GM12865 (cell line): ENCODE data around the gene SPPL3.

Experiments used
- DNase-seq: peaks from one replicate; pipeline ENCODE4 v3.0.0; 2010; ENCODE audit warnings: low read depth
- H3K4me3 ChIP-seq: 2 replicates; pipeline ENCODE4 v1.5.1; 2011; ENCODE audit warnings: mild to moderate bottlenecking, low read depth, low read length, control low read depth
- TF ChIP-seq, protein P1 (sequence below): IDR thresholded peaks from 2 replicates; pipeline ENCODE4 v1.5.1; 2011; ENCODE audit warnings: low read length, control low read depth, low read depth, inconsistent platforms; ENCODE audit not compliant: insufficient read depth; ENCODE audit errors: missing control alignments

Gene SPPL3

DNA sequence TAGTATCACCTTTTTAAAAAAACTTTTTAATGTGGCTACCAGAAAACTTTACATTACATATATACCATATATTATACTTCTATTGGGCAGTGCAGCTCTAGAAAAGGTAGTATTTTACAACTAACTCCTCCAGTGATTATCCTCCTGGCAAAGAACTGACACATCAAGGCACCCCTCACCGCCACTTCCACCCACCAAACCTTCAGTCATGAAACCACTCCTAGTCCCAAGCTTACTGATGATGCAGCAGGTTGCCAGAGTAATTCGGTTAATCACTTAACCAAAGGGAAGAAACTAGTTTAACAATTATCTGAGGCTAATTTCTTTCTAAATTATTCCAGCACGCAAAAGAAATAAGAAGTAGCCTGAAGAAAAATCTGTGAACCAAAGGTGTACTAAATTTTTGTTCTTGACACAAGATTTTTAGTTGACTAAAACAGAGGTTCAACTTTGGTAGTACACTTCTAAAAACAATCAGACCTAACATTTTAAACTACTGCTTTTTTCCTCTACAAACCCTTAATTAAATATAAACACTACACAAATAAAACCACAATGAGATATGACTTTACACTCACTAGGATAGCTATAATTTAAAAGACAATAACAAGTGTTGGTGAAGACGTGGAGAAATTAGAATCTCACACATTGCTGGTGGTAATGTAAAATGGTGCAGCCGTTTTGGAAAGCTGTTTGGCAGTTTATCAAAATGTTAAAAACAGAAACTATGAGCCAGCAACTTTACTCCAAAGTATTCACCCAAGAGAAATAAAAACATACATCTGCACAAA is 16.7 kb downstream of the SPPL3 start:
- DNase-seq: no peak
- no peak overlapping the region for H3K4me3 ChIP-seq
- TF ChIP-seq, protein P1, sequence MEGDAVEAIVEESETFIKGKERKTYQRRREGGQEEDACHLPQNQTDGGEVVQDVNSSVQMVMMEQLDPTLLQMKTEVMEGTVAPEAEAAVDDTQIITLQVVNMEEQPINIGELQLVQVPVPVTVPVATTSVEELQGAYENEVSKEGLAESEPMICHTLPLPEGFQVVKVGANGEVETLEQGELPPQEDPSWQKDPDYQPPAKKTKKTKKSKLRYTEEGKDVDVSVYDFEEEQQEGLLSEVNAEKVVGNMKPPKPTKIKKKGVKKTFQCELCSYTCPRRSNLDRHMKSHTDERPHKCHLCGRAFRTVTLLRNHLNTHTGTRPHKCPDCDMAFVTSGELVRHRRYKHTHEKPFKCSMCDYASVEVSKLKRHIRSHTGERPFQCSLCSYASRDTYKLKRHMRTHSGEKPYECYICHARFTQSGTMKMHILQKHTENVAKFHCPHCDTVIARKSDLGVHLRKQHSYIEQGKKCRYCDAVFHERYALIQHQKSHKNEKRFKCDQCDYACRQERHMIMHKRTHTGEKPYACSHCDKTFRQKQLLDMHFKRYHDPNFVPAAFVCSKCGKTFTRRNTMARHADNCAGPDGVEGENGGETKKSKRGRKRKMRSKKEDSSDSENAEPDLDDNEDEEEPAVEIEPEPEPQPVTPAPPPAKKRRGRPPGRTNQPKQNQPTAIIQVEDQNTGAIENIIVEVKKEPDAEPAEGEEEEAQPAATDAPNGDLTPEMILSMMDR: no peak

DNA sequence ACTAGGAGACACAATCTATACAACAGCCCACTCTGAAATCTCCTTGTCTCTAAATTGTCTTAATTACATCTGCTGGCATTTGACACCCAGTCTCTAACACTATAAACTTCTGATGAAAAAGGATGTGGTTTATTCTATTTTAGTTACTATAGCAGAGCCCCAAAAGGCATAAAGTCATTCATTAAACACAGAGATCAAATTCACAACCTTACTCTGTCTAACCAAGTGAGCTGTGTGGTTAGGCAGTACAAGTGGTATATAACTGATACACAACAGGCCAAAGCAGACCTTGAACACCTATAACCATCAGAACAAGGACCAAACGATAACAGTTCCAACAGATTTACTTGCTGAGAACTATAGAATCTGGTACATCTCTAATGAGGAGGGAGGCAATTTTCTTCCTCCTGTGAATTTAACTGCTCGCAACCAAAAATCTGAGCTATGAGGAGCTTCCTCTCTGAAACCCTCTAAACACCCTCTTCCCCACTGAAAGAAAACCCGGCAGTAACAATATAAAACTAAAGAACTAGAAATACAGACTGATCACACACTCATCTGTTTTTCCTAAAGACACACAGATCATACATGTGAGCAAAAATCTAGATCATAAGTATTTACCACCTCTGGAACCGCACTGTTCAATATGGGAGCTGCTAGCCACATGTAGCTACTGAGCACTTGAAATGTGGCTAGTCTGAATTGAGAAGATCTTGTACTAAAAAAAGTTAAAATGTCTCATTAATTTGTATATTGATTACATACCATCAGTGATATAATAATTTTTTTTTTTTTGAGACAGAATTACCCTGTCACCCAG is 17.7 kb downstream of the SPPL3 start:
- no peak overlapping the region; the same call in 1 of the 2 replicates for H3K4me3 ChIP-seq
- TF ChIP-seq, protein P1: no peak
- peak; percentile 57 for DNase-seq

DNA sequence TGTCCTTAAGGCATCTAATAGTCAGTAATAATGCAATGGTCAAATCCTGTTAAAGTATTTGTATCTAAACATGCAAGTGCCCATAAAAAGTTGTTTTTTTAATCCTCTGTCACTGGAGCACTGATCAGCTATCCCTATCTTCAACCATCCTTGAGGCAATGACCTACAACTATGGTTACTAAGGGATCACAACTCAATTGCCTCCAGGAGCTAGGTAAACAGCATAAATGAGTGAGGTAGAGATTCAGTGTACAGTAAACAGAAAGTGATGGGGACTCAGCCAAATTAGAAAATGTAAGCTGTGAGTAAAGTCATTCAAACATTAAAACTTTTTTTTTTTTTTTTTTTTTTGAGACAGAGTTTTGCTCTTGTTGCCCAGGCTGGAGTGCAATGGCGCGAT is 18.6 kb downstream of the SPPL3 start:
- TF ChIP-seq, protein P1: no peak
- DNase-seq: no peak
- no peak overlapping the region for H3K4me3 ChIP-seq

DNA sequence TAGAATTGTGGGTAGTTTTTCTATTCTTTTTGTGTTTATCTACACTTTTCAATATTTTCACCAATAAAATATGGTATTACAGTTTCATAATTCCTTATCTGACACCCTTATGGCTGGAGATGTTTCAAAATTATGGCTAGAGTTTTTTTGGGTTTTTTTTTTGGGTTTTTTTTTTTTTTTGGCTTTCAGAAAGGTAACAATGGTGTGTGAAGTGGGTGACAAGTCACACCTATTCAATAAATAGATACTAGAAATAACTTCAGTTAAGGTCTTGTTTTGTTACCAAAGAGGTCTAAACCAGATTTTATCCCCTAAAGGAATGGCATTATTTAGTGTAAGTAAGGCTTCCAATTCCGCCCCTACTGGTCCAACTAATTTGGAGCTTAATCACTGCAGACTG is 19.5 kb downstream of the SPPL3 start:
- DNase-seq: no peak
- no peak overlapping the region for H3K4me3 ChIP-seq

DNA sequence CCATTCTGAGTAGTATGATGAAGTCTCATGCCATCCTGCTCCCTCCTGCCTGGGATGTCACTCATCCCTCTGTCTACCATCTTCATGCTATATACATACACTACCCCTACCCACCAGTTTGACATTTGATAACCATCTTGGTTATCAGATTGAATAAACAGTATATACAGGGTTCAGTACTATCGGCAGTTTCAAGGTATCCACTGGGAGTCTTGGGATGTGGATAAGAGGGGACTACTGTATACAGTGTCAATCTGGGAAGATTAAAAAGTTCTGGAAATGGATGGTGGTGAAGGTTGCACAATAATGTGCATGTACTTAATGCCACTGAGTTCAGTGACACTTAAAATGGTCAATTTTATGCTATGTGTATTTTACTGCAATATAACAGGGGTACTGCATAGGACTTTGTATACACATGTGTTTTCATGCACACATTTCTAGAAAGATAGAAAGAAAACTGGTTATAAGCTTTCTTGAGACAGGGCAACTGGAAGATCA is 22.1 kb downstream of the SPPL3 start:
- no peak overlapping the region for H3K4me3 ChIP-seq
- DNase-seq: no peak
- TF ChIP-seq, protein P1: no peak

More for the DNA sequence above, 19.5 kb downstream of the SPPL3 start:
- TF ChIP-seq, protein P1: no peak

DNA sequence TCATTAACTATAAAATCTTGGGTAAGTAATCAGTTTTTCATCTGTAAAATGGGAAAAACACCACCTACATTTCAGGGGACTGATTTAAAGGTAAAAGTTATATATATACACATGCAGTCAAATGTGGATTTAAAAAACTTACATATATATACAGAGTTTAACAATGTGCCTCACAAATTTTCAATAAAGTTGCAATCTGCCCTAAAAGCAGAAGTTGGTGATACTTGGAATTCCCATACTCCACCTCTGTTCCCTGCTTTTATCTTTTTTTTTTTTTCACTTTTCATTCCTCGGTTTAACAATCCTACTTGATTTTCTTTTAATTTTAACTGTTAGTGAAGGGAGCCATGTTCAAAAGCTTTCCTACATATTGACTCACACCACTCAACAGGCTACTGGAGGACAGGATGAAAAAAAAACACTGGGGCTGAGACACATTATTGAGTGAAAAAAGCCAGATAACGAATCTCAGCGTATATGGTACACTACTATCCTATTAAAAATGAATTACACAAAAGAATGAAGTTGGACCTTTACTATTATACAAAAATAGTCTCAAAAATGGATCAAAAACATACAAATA is 24.3 kb downstream of the SPPL3 start:
- DNase-seq: no peak

More for the DNA sequence above, 24.3 kb downstream of the SPPL3 start:
- TF ChIP-seq, protein P1: no peak
- no peak overlapping the region for H3K4me3 ChIP-seq
